Measurements from ENCODE around the gene PLEKHG2.

GRCh38 chr19:39412867-39413271, 400 bp downstream of the PLEKHG2 start:
- TF ChIP-seq CTCF (conservative IDR thresholded peaks at IDR 0.05; ENCODE audit: low read length) (no peak; the same call in 1 of the 2 replicates), EZH2phosphoT487 (IDR thresholded peaks at IDR 0.05; ENCODE audit: borderline replicate concordance) (no peak)

All from Loucy (cell line).